SJSA1 (cell line): Measurements from ENCODE around the gene CAND2. TPM values are rescaled to one million over a fixed set of nuclear protein-coding genes. Genes with fewer than 3 reads are reported as not detected.
"Not testable (repeated sequence)": the region's sequence is repeated elsewhere in the genome, so short reads cannot be mapped to it uniquely, and the experiment has no call there.

ENCODE experiments used
- DNase-seq, 2 experiments: peaks; one replicate each; pipeline ENCODE4 v3.0.0-alpha.2; 2015 to 2020; ENCODE audit warnings: low spot score in 2 of 2, low read depth in 1 of 2
- H3K27ac ChIP-seq: fragments of 250-450 bp; sonication (Bioruptor Pico); 2 replicates; pipeline ENCODE4 v1.5.1; 2020; ENCODE audit warnings: mild to moderate bottlenecking, moderate library complexity
- H3K27me3 ChIP-seq: fragments of 250-450 bp; sonication (Bioruptor Pico); replicated peaks from 2 replicates; pipeline ENCODE4 v1.5.1; 2020; ENCODE audit warnings: mild to moderate bottlenecking, moderate library complexity
- H3K36me3 ChIP-seq: fragments of 250-450 bp; sonication (Bioruptor Pico); 2 replicates; pipeline ENCODE4 v1.5.1; 2020; ENCODE audit warnings: mild to moderate bottlenecking
- H3K4me1 ChIP-seq: fragments of 250-450 bp; sonication (Bioruptor Pico); replicated peaks from 2 replicates; pipeline ENCODE4 v1.6.1; 2021; ENCODE audit warnings: mild to moderate bottlenecking
- H3K4me3 ChIP-seq: fragments of 250-450 bp; sonication (Bioruptor Pico); 2 replicates; pipeline ENCODE4 v1.5.1; 2020; ENCODE audit warnings: mild to moderate bottlenecking
- H3K9me3 ChIP-seq: fragments of 250-450 bp; sonication (Bioruptor Pico); replicated peaks from 2 replicates; pipeline ENCODE4 v1.5.1; 2020; ENCODE audit warnings: mild to moderate bottlenecking
- total RNA-seq: library from RNA; depleted of rRNA; stranded (reverse); fragments of >200 nt; shearing (Covaris generic); gene quantifications from 2 replicates; pipeline ENCODE4 v1.2.3, GENCODE V29; 2014

Gene CAND2
- total RNA-seq, 1 experiment from 2014 or later: 0.87 TPM

GRCh38 chr3:12759097-12759679 is 37.3 kb upstream of the CAND2 start, which contains the start of gene TMEM40:
TMEM40 (minus strand) TSS chr3:12759259; CDS start chr3:12749832, 9,427 bp downstream.
- no peaks in the 10 kb centered on the region for H3K36me3 ChIP-seq
- H3K4me3 ChIP-seq: no peak within 1 kb of the TSS
- H3K27ac ChIP-seq: no peak within 1 kb of the TSS
- no peaks in the 10 kb centered on the region for H3K27me3 ChIP-seq
- H3K9me3 ChIP-seq: no peaks in the 10 kb centered on the region
- H3K4me1 ChIP-seq: peaks cover 8% of the 10 kb centered on the region
- no peak for DNase-seq

- no peaks in the 10 kb centered on the region for H3K36me3 ChIP-seq
- H3K27me3 ChIP-seq: no peaks in the 10 kb centered on the region
- H3K4me3 ChIP-seq: no peak overlapping the region
- peaks cover 8% of the 10 kb centered on the region for H3K4me1 ChIP-seq
- DNase-seq: no peak
- no peak overlapping the region for H3K27ac ChIP-seq
- no peaks in the 10 kb centered on the region for H3K9me3 ChIP-seq
These were observed 36.6 kb upstream of the CAND2 start for GRCh38 chr3:12759693-12760565.

GRCh38 chr3:12764171-12764776 is 32.2 kb upstream of the CAND2 start:
- no peak for DNase-seq
- Histone ChIP-seq H3K4me3 (no peak overlapping the region), H3K27me3 (no peaks in the 10 kb centered on the region), H3K36me3 (no peaks in the 10 kb centered on the region), H3K9me3 (no peaks in the 10 kb centered on the region), H3K4me1 (peaks cover 8% of the 10 kb centered on the region), H3K27ac (no peak overlapping the region)

- no peak overlapping the region for H3K27ac ChIP-seq
- H3K27me3 ChIP-seq: no peaks in the 10 kb centered on the region
- H3K4me1 ChIP-seq: peaks cover 8% of the 10 kb centered on the region
- no peaks in the 10 kb centered on the region for H3K9me3 ChIP-seq
- no peak for DNase-seq
- no peak overlapping the region for H3K4me3 ChIP-seq
- no peaks in the 10 kb centered on the region for H3K36me3 ChIP-seq
These were observed 29.9 kb upstream of the CAND2 start for GRCh38 chr3:12766541-12766940.

GRCh38 chr3:12768579-12769527 is 27.6 kb upstream of the CAND2 start:
- Histone ChIP-seq H3K36me3 (no peaks in the 10 kb centered on the region), H3K27me3 (no peaks in the 10 kb centered on the region), H3K4me3 (no peak overlapping the region), H3K4me1 (no peaks in the 10 kb centered on the region), H3K27ac (no peak overlapping the region), H3K9me3 (no peaks in the 10 kb centered on the region)
- no peak for DNase-seq

GRCh38 chr3:12769761-12770160 is 26.7 kb upstream of the CAND2 start:
- Histone ChIP-seq H3K9me3 (no peaks in the 10 kb centered on the region), H3K27ac (no peak overlapping the region), H3K4me3 (no peak overlapping the region), H3K36me3 (no peaks in the 10 kb centered on the region), H3K27me3 (no peaks in the 10 kb centered on the region), H3K4me1 (no peaks in the 10 kb centered on the region)
- DNase-seq: no peak

GRCh38 chr3:12771236-12771635 is 25.2 kb upstream of the CAND2 start:
- Histone ChIP-seq H3K27me3 (no peaks in the 10 kb centered on the region), H3K4me1 (no peaks in the 10 kb centered on the region), H3K9me3 (no peaks in the 10 kb centered on the region), H3K27ac (no peak overlapping the region), H3K4me3 (no peak overlapping the region), H3K36me3 (no peaks in the 10 kb centered on the region)
- DNase-seq: no peak

- no peaks in the 10 kb centered on the region for H3K36me3 ChIP-seq
- H3K9me3 ChIP-seq: no peaks in the 10 kb centered on the region
- no peak for DNase-seq
- no peak overlapping the region for H3K27ac ChIP-seq
- no peaks in the 10 kb centered on the region for H3K27me3 ChIP-seq
- no peak overlapping the region for H3K4me3 ChIP-seq
- H3K4me1 ChIP-seq: no peaks in the 10 kb centered on the region
These were observed 24.0 kb upstream of the CAND2 start for GRCh38 chr3:12772462-12772861.

GRCh38 chr3:12773030-12773709 is 23.3 kb upstream of the CAND2 start:
- Histone ChIP-seq H3K36me3 (no peaks in the 10 kb centered on the region), H3K27ac (no peak overlapping the region), H3K9me3 (no peaks in the 10 kb centered on the region), H3K4me1 (no peaks in the 10 kb centered on the region), H3K4me3 (no peak overlapping the region), H3K27me3 (no peaks in the 10 kb centered on the region)
- DNase-seq: no peak

- Histone ChIP-seq H3K36me3 (no peaks in the 10 kb centered on the region), H3K27ac (no peak overlapping the region), H3K9me3 (no peaks in the 10 kb centered on the region), H3K4me3 (no peak overlapping the region), H3K4me1 (no peaks in the 10 kb centered on the region), H3K27me3 (no peaks in the 10 kb centered on the region)
- no peak for DNase-seq
These were observed 22.8 kb upstream of the CAND2 start for GRCh38 chr3:12773710-12774086.

- H3K27me3 ChIP-seq: no peaks in the 10 kb centered on the region
- DNase-seq: no peak
- no peaks in the 10 kb centered on the region for H3K36me3 ChIP-seq
- no peak overlapping the region for H3K27ac ChIP-seq
- no peaks in the 10 kb centered on the region for H3K4me1 ChIP-seq
- H3K4me3 ChIP-seq: no peak overlapping the region
- no peaks in the 10 kb centered on the region for H3K9me3 ChIP-seq
These were observed 21.9 kb upstream of the CAND2 start for GRCh38 chr3:12774619-12775018.

GRCh38 chr3:12775226-12775625 is 21.3 kb upstream of the CAND2 start:
- no peaks in the 10 kb centered on the region for H3K9me3 ChIP-seq
- H3K4me1 ChIP-seq: no peaks in the 10 kb centered on the region
- no peak overlapping the region for H3K4me3 ChIP-seq
- no peaks in the 10 kb centered on the region for H3K27me3 ChIP-seq
- H3K27ac ChIP-seq: no peak overlapping the region
- no peaks in the 10 kb centered on the region for H3K36me3 ChIP-seq
- DNase-seq: no peak

GRCh38 chr3:12775970-12776369 is 20.5 kb upstream of the CAND2 start:
- not testable (repeated sequence) for DNase-seq, H3K36me3 ChIP-seq, H3K27ac ChIP-seq, H3K4me3 ChIP-seq, H3K9me3 ChIP-seq, H3K27me3 ChIP-seq, H3K4me1 ChIP-seq
